HepG2 (cell line): ENCODE data around the gene ATRNL1. TPM values are rescaled to one million over a fixed set of nuclear protein-coding genes. Genes with fewer than 3 reads are reported as not detected.

Experiments used
- ATAC-seq: fragments of 200-7000 bp; cut with Tn5 transposase; 3 replicates; pipeline ENCODE4 v1.9.1; 2020; ENCODE audit warnings: mild to moderate bottlenecking, moderate library complexity
- BruUV-seq: library from RNA; stranded (reverse); fragments of 400-500 nt; replicated peaks from 2 replicates; lab custom pipeline; 2021; lab: Mats Ljungman, UMichigan
- CTCF ChIA-PET: fragments of 300-600 bp; formaldehyde crosslinking; extraction: SDS; loops from one replicate; lab custom pipeline; 2021; ENCODE audit warnings: low total read pairs, inconsistent platforms, low intra/inter-chr PET ratio; lab: Yijun Ruan, JAX
- POLR2A ChIA-PET: fragments of 350-600 bp; sonication (Branson Sonifier 250); formaldehyde crosslinking; loops from one replicate; lab custom pipeline; 2020; ENCODE audit warnings: antibody characterized with exemption, inconsistent platforms; lab: Yijun Ruan, JAX
- DNase-seq: peaks from one replicate; pipeline ENCODE4 v3.0.0-alpha.2; 2015; ENCODE audit warnings: low spot score
- FAIRE-seq: peaks from 3 replicates; lab custom pipeline; 2011; peaks lifted over from hg19 to GRCh38; lab: Jason Lieb, UNC
- H2AFZ ChIP-seq: one replicate; pipeline ENCODE4 v1.6.1; 2011; ENCODE audit warnings: low read length, inconsistent platforms
- H3K27ac ChIP-seq: fragments of 300-600 bp; 3 replicates; pipeline ENCODE4 v1.8.0; 2011; ENCODE audit warnings: mixed run types, mild to moderate bottlenecking, mixed read lengths, low read length, inconsistent platforms; ENCODE audit not compliant: insufficient read depth; ENCODE audit errors: extremely low read length
- H3K27me3 ChIP-seq, 2 experiments: fragments of 200-600 bp in 1 of 2; 2 replicates in 1 of 2; 3 replicates in 1 of 2; pipeline versions ENCODE4 v1.6.0 to v1.8.0; 2011; ENCODE audit warnings: low read length in 2 of 2, mild to moderate bottlenecking in 2 of 2, moderate library complexity in 2 of 2, inconsistent platforms in 1 of 2; ENCODE audit not compliant: insufficient read depth in 2 of 2, control insufficient read depth in 1 of 2
- H3K36me3 ChIP-seq, 2 experiments: fragments of 200-600 bp in 1 of 2; replicated peaks in 1 of 2; 2 replicates in 1 of 2; 3 replicates in 1 of 2; pipeline versions ENCODE4 v1.5.1 to v1.8.0; 2011; ENCODE audit warnings: low read length in 2 of 2, inconsistent platforms in 1 of 2; ENCODE audit not compliant: insufficient read depth in 2 of 2, control insufficient read depth in 1 of 2
- H3K4me1 ChIP-seq: 2 replicates; pipeline ENCODE4 v1.5.1; 2012; ENCODE audit warnings: low read length, inconsistent platforms; ENCODE audit not compliant: insufficient read depth
- H3K4me2 ChIP-seq: 2 replicates; pipeline ENCODE4 v1.6.0; 2011; ENCODE audit warnings: low read depth, low read length, inconsistent platforms
- H3K4me3 ChIP-seq, 3 experiments: fragments of 200-600 bp in 1 of 3; sonication (generic), shearing (Covaris generic) in 1 of 3; replicated peaks in 1 of 3; 2 replicates each; pipeline ENCODE4 v1.5.1; 2011 to 2016; ENCODE audit warnings: low read length in 3 of 3, inconsistent platforms in 2 of 3, low read depth in 2 of 3, mild to moderate bottlenecking in 2 of 3, control low read depth in 1 of 3, mixed read lengths in 1 of 3; ENCODE audit not compliant: insufficient read depth in 1 of 3
- H3K79me2 ChIP-seq: one replicate; pipeline ENCODE4 v1.6.1; 2011; ENCODE audit warnings: low read length, inconsistent platforms; ENCODE audit not compliant: insufficient read depth
- H3K9ac ChIP-seq: 2 replicates; pipeline ENCODE4 v1.6.0; 2011; ENCODE audit warnings: mild to moderate bottlenecking, low read depth, low read length, inconsistent platforms; ENCODE audit not compliant: insufficient read depth
- H3K9me3 ChIP-seq: 2 replicates; pipeline ENCODE4 v1.5.1; 2012; ENCODE audit warnings: mild to moderate bottlenecking, low read length
- H4K20me1 ChIP-seq: 2 replicates; pipeline ENCODE4 v1.6.0; 2011; ENCODE audit warnings: inconsistent platforms, mild to moderate bottlenecking, low read length, moderate library complexity; ENCODE audit not compliant: insufficient read depth
- ARNT2 ChIP-seq: sonication (generic); formaldehyde crosslinking; IDR thresholded peaks from 2 replicates; pipeline ENCODE4 v1.8.0; 2022; ENCODE audit warnings: mild to moderate bottlenecking, low read depth, missing genetic modification reagents, moderate library complexity
- ATF7 ChIP-seq, 2 experiments: fragments of 450-650 bp in 1 of 2; sonication (generic) in 1 of 2; formaldehyde crosslinking in 1 of 2; IDR thresholded peaks; 2 replicates each; pipeline versions ENCODE4 v1.4.0 to v1.6.1; 2016 to 2020; ENCODE audit warnings: antibody characterized with exemption in 1 of 2, mild to moderate bottlenecking in 1 of 2, missing genetic modification reagents in 1 of 2
- CBFB ChIP-seq: sonication (generic); formaldehyde crosslinking; IDR thresholded peaks from 2 replicates; pipeline ENCODE4 v1.4.0; 2020; ENCODE audit warnings: missing genetic modification reagents
- CREB1 ChIP-seq, 2 experiments: fragments of 450-650 bp in 1 of 2; IDR thresholded peaks; 2 replicates each; pipeline ENCODE4 v1.6.1; 2016 to 2017; ENCODE audit warnings: control low read depth in 1 of 2, mild to moderate bottlenecking in 1 of 2, missing compliant biosample characterization in 1 of 2, missing genetic modification characterization in 1 of 2
- XBP1 ChIP-seq: sonication (generic); formaldehyde crosslinking; IDR thresholded peaks from 2 replicates; pipeline ENCODE4 v1.5.0; 2020; ENCODE audit warnings: missing genetic modification reagents
- ZSCAN22 ChIP-seq: sonication (generic); formaldehyde crosslinking; IDR thresholded peaks from 2 replicates; pipeline ENCODE4 v1.4.0; 2020; ENCODE audit warnings: mild to moderate bottlenecking, missing genetic modification reagents
- WGBS: methylation state at CpG from one replicate; pipeline ENCODE4 v1.1.6; 2017; ENCODE audit warnings: low lambda C conversion rate; 5-methylcytosine and 5-hydroxymethylcytosine counted together
- in situ Hi-C: cut with HindIII; loops from 2 replicates; pipeline ENCODE4 v1.10.0; 2017; ENCODE audit warnings: low pct_unique_long_range_greater_than_20kb; ENCODE audit not compliant: extremely low pct_ligation_motif_present
- intact Hi-C: fragments of 100-400 bp; cut with micrococcal nuclease; formaldehyde crosslinking; loops from one replicate; pipeline ENCODE4 v1.10.0; 2022; ENCODE audit not compliant: unreplicated experiment
- polyA plus RNA-seq, 8 experiments: library from polyadenylated mRNA; depleted of rRNA in 3 of 8; stranded (reverse) in 7 of 8; unstranded in 1 of 8; fragments of >200 nt; fragmentation: Illumina TruSeq in 4 of 8; extraction: Trizol in 4 of 8; gene quantifications; 2 replicates each; pipeline versions ENCODE4 v1.2.1 to v1.2.3, GENCODE V29; 2011 to 2016; ENCODE audit warnings: low read depth in 4 of 8, missing spikeins in 1 of 8, mixed read lengths in 1 of 8; ENCODE audit not compliant: insufficient read depth in 1 of 8
- total RNA-seq, 5 experiments: library from RNA; depleted of rRNA; stranded (reverse); fragments of >200 nt; fragmentation: Illumina TruSeq; extraction: Trizol; gene quantifications; 2 replicates each; pipeline ENCODE4 v1.2.3, GENCODE V29; 2016; ENCODE audit warnings: low read depth in 1 of 5

The ATRNL1 gene
- total and polyA plus RNA-seq, 2 of the 13 experiments (the other 11 are each of a cell fraction or from before 2014, with no cell fraction given) = 0.04 TPM; not detected in 1

DNA sequence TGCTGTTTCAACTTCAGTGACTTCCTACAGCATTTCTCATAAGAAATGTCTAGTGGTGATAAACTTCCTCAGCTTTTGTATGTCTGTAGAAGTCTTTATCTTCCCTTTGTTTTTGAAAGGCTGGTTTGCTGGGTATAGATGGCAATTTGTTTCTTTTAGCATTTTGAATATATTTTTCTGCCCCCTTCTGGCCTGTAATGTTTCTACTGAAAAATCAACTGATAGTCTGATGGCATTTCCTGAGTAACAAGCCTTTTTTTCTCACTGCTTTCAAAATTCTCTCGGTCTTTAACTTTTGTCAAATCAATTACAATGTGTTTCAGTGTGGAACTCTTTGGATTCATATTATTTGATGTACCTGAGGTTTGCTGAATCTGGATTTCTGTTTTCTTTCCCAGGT is 487.1 kb downstream of the ATRNL1 start:
- ATAC-seq (no peak), DNase-seq (no peak), FAIRE-seq (no peak)
- H3K9ac ChIP-seq = no peak overlapping the region
- no TSS peak for BruUV-seq
- POLR2A ChIA-PET = no interaction called here
- H3K36me3 ChIP-seq = no peaks in the 10 kb centered on the region
- no peaks in the 10 kb centered on the region for H3K79me2 ChIP-seq
- H3K27me3 ChIP-seq = no peaks in the 10 kb centered on the region
- no peak overlapping the region for H3K27ac ChIP-seq
- TF ChIP-seq XBP1 (CRISPR knock-in tag) = no peak
- peak; percentile 57; the same call in 1 of the 2 replicates for TF ChIP-seq ZSCAN22
- H3K4me1 ChIP-seq = no peaks in the 10 kb centered on the region
- intact Hi-C loops = no loop called here
- no peak overlapping the region for H3K4me3 ChIP-seq
- 6% methylated on average over 1 of the region's 1 CpG for WGBS
- H4K20me1 ChIP-seq = no peaks in the 10 kb centered on the region
- peaks cover 11% of the 10 kb centered on the region for H3K9me3 ChIP-seq
- no peak overlapping the region for H3K4me2 ChIP-seq
- in situ Hi-C loops = no loop called here
- CTCF ChIA-PET = no interaction called here
- H2AFZ ChIP-seq = no peak overlapping the region

DNA sequence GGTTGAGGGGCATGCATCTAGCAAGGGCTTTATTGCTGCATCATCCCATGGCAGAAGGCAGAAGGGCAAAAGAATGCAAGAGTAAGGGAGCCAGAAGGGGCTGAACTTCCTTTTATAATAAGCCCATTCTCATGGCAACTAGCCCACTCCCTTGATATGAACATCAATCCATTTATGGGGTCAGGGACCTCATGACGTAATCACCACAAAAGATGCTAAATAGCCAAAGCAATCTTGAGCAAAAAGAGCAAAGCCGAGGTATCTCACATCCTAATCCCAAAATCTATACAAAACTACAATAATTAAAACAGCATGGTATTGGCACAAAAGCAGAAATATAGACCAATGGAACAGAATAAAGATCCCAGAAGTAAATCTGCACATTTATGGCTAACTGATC is 499.9 kb downstream of the ATRNL1 start:
- DNase-seq = no peak
- BruUV-seq = no TSS peak
- in situ Hi-C loops = no loop called here

More for the DNA sequence above, 499.9 kb downstream of the ATRNL1 start:
- FAIRE-seq (no peak), ATAC-seq (no peak)
- H3K4me1 ChIP-seq = no peaks in the 10 kb centered on the region
- ChIA-PET CTCF (no interaction called here), POLR2A (no interaction called here)
- no peaks in the 10 kb centered on the region; the same call in 1 of the 2 replicates for H3K9me3 ChIP-seq
- no peak overlapping the region for H3K4me3 ChIP-seq
- H3K9ac ChIP-seq = no peak overlapping the region
- TF ChIP-seq ATF7 (IDR thresholded peaks at IDR 0.05) (peak; percentile 84), ATF7 (CRISPR knock-in tag; IDR thresholded peaks at IDR 0.05) (no peak), ARNT2 (CRISPR knock-in tag) (no peak), CREB1 (IDR thresholded peaks at IDR 0.05) (peak; percentile 66), CREB1 (CRISPR knock-in tag; IDR thresholded peaks at IDR 0.05) (no peak), CBFB (CRISPR knock-in tag) (no peak)
- no peaks in the 10 kb centered on the region for H3K27me3 ChIP-seq
- intact Hi-C loops = no loop called here
- no peak overlapping the region for H3K4me2 ChIP-seq
- no peaks in the 10 kb centered on the region for H4K20me1 ChIP-seq
- no peaks in the 10 kb centered on the region for H3K36me3 ChIP-seq
- no peak overlapping the region for H2AFZ ChIP-seq
- no peaks in the 10 kb centered on the region for H3K79me2 ChIP-seq
- 2% methylated on average over 2 of the region's 2 CpGs for WGBS
- H3K27ac ChIP-seq = no peak overlapping the region
